GM19025 (cell line): ENCODE data around the gene COL20A1.

ENCODE experiments used
- ATAC-seq: cut with Tn5 transposase; IDR thresholded peaks from one replicate; pipeline ENCODE4 v1.9.1; 2021; ENCODE audit warnings: mild to moderate bottlenecking, low read depth, moderate library complexity; ENCODE audit not compliant: unreplicated experiment

The COL20A1 gene

GRCh38 chr20:63382551-63383300 lies 89.7 kb downstream of the COL20A1 start:
- ATAC-seq: no peak

- ATAC-seq: no peak
Observed at GRCh38 chr20:63383556-63383955, 90.6 kb downstream of the COL20A1 start.

- no peak for ATAC-seq
Observed at GRCh38 chr20:63384336-63384735, 91.3 kb downstream of the COL20A1 start.
